ENCODE data around the gene C11orf98. TPM values are rescaled to one million over a fixed set of nuclear protein-coding genes. Genes with fewer than 3 reads are reported as not detected.
"Not testable (repeated sequence)": the region's sequence is repeated elsewhere in the genome, so short reads cannot be mapped to it uniquely, and the experiment has no call there.

C11orf98 gene
- total RNA-seq, 2 donors from 2014 or later = 27.8 to 68.0 TPM

- H3K36me3 ChIP-seq = no peaks in the 10 kb centered on the region
- H3K27me3 ChIP-seq (replicated peaks; ENCODE audit: insufficient read depth) = no peaks in the 10 kb centered on the region
- 91% methylated on average over 11 of the region's 11 CpGs for WGBS
- intact Hi-C loops (cut with DNase I) = no loop called here
- peaks cover 6% of the 10 kb centered on the region for H3K4me1 ChIP-seq (replicated peaks)
- H3K27ac ChIP-seq = no peak overlapping the region
- DNase-seq (ENCODE audit: low spot score) = no peak
- no peak overlapping the region for H3K4me3 ChIP-seq
- H3K9me3 ChIP-seq = no peaks in the 10 kb centered on the region
- TF ChIP-seq POLR2AphosphoS5 (IDR thresholded peaks at IDR 0.05) = no peak
- TF ChIP-seq CTCF (IDR thresholded peaks at IDR 0.05) = no peak
- TF ChIP-seq POLR2A (IDR thresholded peaks at IDR 0.05) = no peak
Measured at GRCh38 chr11:62654297-62654696, 10.7 kb downstream of the C11orf98 start.

GRCh38 chr11:62652161-62653006, 12.6 kb downstream of the C11orf98 start:
- H3K4me1 ChIP-seq (replicated peaks) = peaks cover 6% of the 10 kb centered on the region
- H3K9me3 ChIP-seq = no peaks in the 10 kb centered on the region
- intact Hi-C loops (cut with DNase I) = no loop called here
- peak overlapping the region; percentile 89 to 97 for H3K4me3 ChIP-seq
- DNase-seq (ENCODE audit: low spot score) = no peak
- WGBS = 38% methylated on average over 16 of the region's 16 CpGs
- TF ChIP-seq CTCF (IDR thresholded peaks at IDR 0.05) = no peak
- TF ChIP-seq POLR2AphosphoS5 (IDR thresholded peaks at IDR 0.05) = no peak
- TF ChIP-seq POLR2A (IDR thresholded peaks at IDR 0.05) = no peak
- H3K36me3 ChIP-seq = peaks cover 0 to 2% of the 10 kb centered on the region in 2 donors
- peak overlapping the region; percentile 84 to 88 for H3K27ac ChIP-seq
- no peaks in the 10 kb centered on the region for H3K27me3 ChIP-seq (replicated peaks; ENCODE audit: insufficient read depth)

GRCh38 chr11:62650283-62650682, 14.7 kb downstream of the C11orf98 start:
- WGBS = 97% methylated on average over 12 of the region's 12 CpGs
- H3K27me3 ChIP-seq (replicated peaks; ENCODE audit: insufficient read depth); H3K4me1 ChIP-seq (replicated peaks); H3K4me3 ChIP-seq; DNase-seq (ENCODE audit: low spot score); H3K36me3 ChIP-seq; H3K27ac ChIP-seq; H3K9me3 ChIP-seq; intact Hi-C loops (cut with DNase I): not testable (repeated sequence)

GRCh38 chr11:62649486-62649885, 15.5 kb downstream of the C11orf98 start:
- intact Hi-C loops (cut with DNase I) = no loop called here
- H3K36me3 ChIP-seq = peaks cover 0 to 2% of the 10 kb centered on the region in 2 donors
- TF ChIP-seq POLR2AphosphoS5 (IDR thresholded peaks at IDR 0.05) (no peak), CTCF (IDR thresholded peaks at IDR 0.05) (no peak), POLR2A (IDR thresholded peaks at IDR 0.05) (no peak)
- H3K4me3 ChIP-seq = no peak overlapping the region
- H3K27ac ChIP-seq = no peak overlapping the region
- no peaks in the 10 kb centered on the region for H3K9me3 ChIP-seq
- DNase-seq (ENCODE audit: low spot score) = no peak
- WGBS = 94% methylated on average over 11 of the region's 11 CpGs
- peaks cover 6% of the 10 kb centered on the region for H3K4me1 ChIP-seq (replicated peaks)
- no peaks in the 10 kb centered on the region for H3K27me3 ChIP-seq (replicated peaks; ENCODE audit: insufficient read depth)

DNA sequence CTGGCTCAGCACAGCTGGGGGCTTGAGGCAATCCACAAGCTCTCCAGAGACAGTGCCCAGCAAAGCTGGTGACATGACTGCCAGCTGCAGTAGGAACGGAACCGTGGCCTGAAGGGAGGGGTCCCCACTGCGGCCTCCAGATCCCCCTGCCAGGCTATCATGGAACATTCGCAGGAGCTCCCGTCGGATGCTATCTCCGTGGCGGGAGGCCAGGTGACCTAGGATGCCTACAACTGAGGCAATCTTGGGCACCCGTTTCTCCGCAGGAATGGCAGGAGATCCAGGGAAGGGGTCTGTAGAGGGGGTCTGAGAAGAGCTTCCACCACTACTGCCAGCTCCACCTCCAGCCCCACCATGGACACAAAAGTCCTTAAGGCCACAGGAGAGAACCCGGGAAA, 16.0 kb downstream of the C11orf98 start:
- DNase-seq (ENCODE audit: low spot score) = no peak
- Histone ChIP-seq H3K27me3 (replicated peaks; ENCODE audit: insufficient read depth) (no peaks in the 10 kb centered on the region), H3K4me3 (no peak overlapping the region), H3K27ac (no peak overlapping the region), H3K9me3 (no peaks in the 10 kb centered on the region), H3K4me1 (replicated peaks) (peaks cover 6% of the 10 kb centered on the region), H3K36me3 (peaks cover 0 to 2% of the 10 kb centered on the region in 2 donors)
- 94% methylated on average over 10 of the region's 11 CpGs for WGBS
- TF ChIP-seq POLR2A (IDR thresholded peaks at IDR 0.05) (no peak), CTCF (IDR thresholded peaks at IDR 0.05) (no peak), POLR2AphosphoS5 (IDR thresholded peaks at IDR 0.05) (no peak)
- intact Hi-C loops (cut with DNase I) = no loop called here
